22Rv1 (cell line): Measurements from ENCODE around the gene STAG3.
"Not testable (repeated sequence)": the region's sequence is repeated elsewhere in the genome, so short reads cannot be mapped to it uniquely, and the experiment has no call there.

ENCODE experiments used
- CTCF ChIP-seq: fragments of 450-650 bp; IDR thresholded peaks from 2 replicates; pipeline ENCODE4 v1.5.1; 2017; ENCODE audit warnings: mild to moderate bottlenecking
- ZFX ChIP-seq: fragments of 450-650 bp; IDR thresholded peaks from 2 replicates; pipeline ENCODE4 v1.6.1; 2017; ENCODE audit warnings: antibody characterized with exemption, borderline replicate concordance

- TF ChIP-seq CTCF, ZFX: not testable (repeated sequence)
Measured at GRCh38 chr7:100219801-100220585, 42.3 kb downstream of the STAG3 start, which contains the start of gene PVRIG.
